Measurements from ENCODE around the gene RAD51AP1.

- TF ChIP-seq EZH2 (IDR thresholded peaks at IDR 0.05; ENCODE audit: borderline replicate concordance, low read length) (no peak), CTCF (conservative IDR thresholded peaks at IDR 0.05 in 1 of 2, IDR thresholded peaks at IDR 0.05 in 1 of 2; ENCODE audit: extremely low read depth in 1 of 2, insufficient read depth in 1 of 2, low read depth in 1 of 2, low read length in 2 of 2) (no peak)
Measured at GRCh38 chr12:4603421-4603820, 64.7 kb downstream of the RAD51AP1 start.

All from mammary epithelial cell (primary cell).